Stimulated activated CD8-positive, alpha-beta memory T cell treated with anti-CD3 and anti-CD28 coated beads, Interleukin-4, amount 100 ng/mL, for 24 hours (primary cell): ENCODE results near the gene KLF2.

ENCODE experiments used
- DNase-seq: peaks from one replicate; pipeline ENCODE4 v3.0.0-alpha.2; 2020; ENCODE audit warnings: low read depth

Gene KLF2

GRCh38 chr19:16308081-16308480, 16.5 kb upstream of the KLF2 start:
- no peak for DNase-seq

DNA sequence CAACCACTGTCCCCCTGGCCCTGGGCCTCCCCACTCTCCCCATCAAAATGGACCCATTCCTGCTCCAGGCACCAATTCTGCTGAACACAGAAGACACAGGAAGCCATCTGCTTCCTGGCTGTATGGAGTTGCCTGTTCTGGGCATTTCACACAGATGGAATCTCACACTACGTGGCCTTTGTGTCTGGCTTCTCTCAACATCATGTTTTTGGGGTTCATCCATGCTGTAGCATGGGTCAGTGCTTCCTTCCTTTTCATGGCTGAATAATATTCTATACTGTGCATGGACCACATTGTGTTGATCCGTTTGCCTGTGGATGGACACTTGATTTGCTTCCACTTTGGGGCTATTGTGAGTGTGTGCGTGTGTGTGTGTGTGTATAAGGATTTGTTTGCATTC, 15.0 kb upstream of the KLF2 start:
- no peak for DNase-seq

GRCh38 chr19:16315825-16316505, 8.7 kb upstream of the KLF2 start:
- no peak for DNase-seq

DNA sequence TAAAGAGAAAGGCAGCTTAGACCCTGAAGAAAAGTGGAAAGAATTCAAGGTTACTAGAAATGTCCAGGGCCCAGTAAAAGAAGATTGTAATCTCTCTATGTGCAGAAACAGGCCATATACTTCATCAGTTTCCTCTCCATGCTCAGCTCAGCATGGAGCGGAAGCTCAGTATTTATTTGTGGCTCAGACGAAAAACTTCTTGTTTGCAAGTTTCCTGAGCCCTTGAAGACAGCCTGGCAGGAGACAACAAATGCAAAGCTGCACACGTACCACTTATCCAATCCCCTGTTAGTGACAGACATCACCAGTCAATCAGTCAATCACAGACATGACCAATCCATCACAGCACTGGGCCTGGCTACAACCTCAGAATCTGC, 8.1 kb upstream of the KLF2 start:
- no peak for DNase-seq

GRCh38 chr19:16319481-16319880, 5.1 kb upstream of the KLF2 start:
- no peak for DNase-seq

- no peak for DNase-seq
These were observed 3.6 kb upstream of the KLF2 start for GRCh38 chr19:16320987-16321386.

GRCh38 chr19:16325161-16325527, 518 bp downstream of the KLF2 start:
- no peak for DNase-seq

DNA sequence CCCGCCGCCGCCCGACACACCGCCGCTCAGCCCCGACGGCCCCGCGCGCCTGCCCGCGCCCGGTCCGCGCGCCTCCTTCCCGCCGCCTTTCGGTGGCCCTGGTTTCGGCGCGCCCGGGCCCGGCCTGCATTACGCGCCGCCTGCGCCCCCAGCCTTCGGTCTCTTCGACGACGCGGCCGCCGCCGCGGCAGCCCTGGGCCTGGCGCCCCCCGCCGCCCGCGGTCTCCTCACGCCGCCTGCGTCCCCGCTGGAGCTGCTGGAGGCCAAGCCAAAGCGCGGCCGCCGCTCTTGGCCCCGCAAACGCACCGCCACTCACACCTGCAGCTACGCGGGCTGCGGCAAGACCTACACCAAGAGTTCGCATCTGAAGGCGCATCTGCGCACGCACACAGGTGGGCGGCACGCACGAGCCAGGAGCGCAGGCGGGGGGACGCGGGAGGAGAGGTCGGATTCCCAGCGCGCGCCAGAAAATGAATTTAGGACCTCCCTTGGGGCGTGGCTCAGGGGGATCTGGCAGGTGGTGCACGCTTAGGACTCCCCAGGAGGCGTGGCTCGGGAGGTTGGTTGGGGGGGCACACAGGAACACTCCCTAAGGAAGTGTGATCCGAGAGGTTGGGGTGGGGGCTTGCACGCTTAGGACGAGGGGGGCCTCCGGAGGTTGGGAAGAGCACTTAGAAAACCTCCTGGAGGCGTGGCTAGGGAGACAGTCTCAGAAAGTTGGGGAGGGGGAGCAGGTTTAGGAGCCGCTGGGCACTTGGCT, 1.2 kb downstream of the KLF2 start:
- DNase-seq: no peak

- no peak for DNase-seq
These were observed 2.0 kb downstream of the KLF2 start for GRCh38 chr19:16326401-16327168.

DNA sequence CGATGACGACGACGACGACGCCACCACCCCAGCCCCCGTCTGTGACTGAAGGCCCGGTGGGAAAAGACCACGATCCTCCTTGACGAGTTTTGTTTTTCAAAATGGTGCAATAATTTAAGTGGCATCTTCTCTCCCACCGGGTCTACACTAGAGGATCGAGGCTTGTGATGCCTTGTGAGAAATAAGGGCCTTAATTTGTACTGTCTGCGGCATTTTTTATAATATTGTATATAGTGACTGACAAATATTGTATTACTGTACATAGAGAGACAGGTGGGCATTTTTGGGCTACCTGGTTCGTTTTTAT, 2.5 kb downstream of the KLF2 start:
- no peak for DNase-seq

DNA sequence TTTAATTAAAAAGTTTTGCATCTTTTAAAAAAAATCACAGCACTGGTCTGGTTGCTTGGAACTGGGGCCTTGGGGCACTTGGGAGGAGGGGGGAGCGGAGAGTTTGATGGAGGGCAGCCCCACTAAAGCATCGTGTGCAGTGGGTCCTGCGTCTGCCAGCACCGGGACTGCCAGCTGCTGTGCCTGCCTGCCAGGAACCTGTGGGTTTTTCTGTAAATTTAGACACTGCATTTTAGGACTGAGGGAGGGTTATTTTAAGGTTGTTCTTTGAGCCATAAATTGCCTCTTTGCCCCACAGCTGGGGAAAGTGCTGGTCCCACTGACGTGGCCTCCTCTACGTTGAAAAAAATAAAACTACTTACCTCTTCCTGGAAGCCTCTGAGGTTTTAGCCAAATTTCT, 2.9 kb downstream of the KLF2 start:
- no peak for DNase-seq

- DNase-seq: no peak
These were observed 3.5 kb downstream of the KLF2 start for GRCh38 chr19:16327911-16328823.

GRCh38 chr19:16328824-16329482, 4.3 kb downstream of the KLF2 start:
- no peak for DNase-seq

GRCh38 chr19:16330368-16330801, 5.8 kb downstream of the KLF2 start:
- peak; percentile 90 for DNase-seq

GRCh38 chr19:16330806-16331690, 6.4 kb downstream of the KLF2 start:
- DNase-seq: no peak

DNA sequence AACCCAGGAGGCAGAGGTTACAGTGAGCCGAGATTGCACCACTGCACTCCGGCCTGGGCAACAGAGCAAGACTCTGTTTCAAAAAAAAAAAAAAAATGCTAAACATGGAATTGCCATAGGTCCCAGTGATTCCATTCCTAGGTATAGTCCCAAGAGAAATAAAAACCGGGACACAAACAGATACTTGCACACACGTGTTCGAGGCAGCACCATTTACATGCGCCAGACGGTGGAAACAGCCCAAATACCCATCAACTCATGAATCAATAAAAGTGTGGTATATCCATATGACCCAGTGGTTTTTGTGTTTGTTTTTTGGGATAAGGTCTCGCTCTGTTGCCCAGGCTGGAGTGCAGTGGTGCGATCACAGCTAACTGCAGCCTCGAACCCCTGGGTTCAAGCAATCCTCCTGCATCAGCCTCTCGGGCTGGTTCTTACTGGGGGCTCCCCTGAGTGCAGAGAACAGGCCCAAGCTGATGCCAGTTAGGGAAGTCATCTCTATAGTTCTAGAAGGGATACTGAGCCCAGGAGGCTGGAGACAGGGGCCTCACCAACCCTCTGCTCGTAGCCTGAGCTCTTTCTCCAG, 8.5 kb downstream of the KLF2 start:
- no peak for DNase-seq

GRCh38 chr19:16334411-16334810, 9.8 kb downstream of the KLF2 start:
- no peak for DNase-seq

DNA sequence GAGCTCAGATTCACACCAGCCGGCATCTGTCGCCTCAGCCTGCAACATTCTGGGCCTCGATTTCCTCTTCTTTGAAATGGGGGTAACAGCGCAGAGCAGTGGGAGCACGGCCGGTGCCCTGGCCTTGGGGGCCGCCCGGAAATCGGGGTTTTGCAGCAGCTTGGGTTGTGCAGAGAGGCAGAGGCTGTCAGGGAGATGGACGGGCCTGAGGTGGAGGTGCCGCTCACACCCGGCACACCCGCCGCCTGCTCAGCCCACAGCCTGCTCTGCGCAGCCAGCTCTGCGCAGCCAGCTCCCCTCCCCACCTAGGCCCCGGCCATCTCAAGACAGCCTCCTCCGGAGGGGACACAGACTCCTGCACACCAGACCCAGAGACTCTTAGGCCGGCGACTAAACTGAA, 10.6 kb downstream of the KLF2 start:
- DNase-seq: no peak

DNA sequence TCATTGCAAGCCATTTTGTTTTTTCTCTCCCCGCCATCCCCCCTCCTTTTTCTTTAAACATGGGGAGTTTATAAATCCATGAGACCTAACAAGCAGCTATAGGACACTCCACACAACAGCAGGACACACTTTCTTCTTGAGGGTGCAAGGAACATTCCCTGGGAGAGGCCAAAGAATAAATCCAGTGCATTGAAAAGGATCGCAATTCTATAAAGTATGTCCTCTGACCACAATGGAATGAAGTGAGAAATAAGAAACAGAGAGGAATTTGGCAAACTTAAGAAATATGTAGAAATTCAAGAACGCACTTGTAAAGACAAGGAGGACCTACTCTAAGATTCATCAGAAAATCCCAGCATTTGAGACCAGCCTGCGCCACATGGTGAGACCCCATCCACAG, 11.9 kb downstream of the KLF2 start:
- no peak for DNase-seq

DNA sequence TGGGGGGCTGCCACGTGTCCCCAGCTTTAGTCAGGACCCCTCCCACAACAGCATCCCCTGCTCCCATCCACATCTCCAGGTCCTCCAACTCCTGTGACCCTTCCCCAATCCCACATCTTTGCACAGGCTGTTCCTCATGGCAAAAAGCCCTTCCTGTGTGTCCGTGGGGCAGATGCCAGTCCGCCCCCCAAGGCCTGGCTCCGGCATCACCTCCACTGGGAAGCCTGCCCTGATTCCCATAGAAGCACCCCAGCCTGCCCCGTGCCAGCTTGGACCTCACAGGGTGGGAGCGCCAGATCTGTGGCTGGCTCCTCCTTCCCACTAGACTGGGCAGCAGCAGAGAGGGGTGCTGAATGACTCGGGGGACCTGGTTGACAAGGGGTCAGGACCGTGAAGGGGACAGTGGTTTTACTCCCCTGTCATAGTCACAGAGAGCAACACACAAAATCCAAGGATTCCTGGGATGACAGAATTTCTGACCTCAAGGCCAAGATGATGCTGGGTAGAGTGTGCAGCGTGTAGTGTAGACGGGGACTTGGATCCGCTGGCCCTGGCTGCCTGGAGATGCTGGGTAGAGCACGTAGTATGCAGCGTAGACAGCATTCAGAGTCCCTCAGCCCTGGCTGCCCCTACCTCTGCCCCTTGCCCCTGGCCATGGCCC, 13.3 kb downstream of the KLF2 start:
- DNase-seq: no peak
